ENCODE measurements around the gene ABHD17C.

Gene ABHD17C

GRCh38 chr15:80654299-80654698 lies 40.8 kb upstream of the ABHD17C start:
- H2AFZ ChIP-seq (ENCODE audit: low read length), result no peak overlapping the region
- no peaks in the 10 kb centered on the region for H3K79me2 ChIP-seq (ENCODE audit: insufficient read depth, low read length)
- no peak for TF ChIP-seq EZH2phosphoT487 (IDR thresholded peaks at IDR 0.05; ENCODE audit: borderline replicate concordance)
- TF ChIP-seq CTCF (conservative IDR thresholded peaks at IDR 0.05; ENCODE audit: low read length), result no peak
- no peaks in the 10 kb centered on the region for H3K27me3 ChIP-seq (ENCODE audit: insufficient read depth, low read length, poor library complexity, severe bottlenecking)
- no peak overlapping the region for H3K4me2 ChIP-seq (ENCODE audit: low read depth, low read length, poor library complexity, severe bottlenecking)
- no peak overlapping the region for H3K4me3 ChIP-seq (ENCODE audit: low read length, poor library complexity, severe bottlenecking)
- H3F3A ChIP-seq (ENCODE audit: low read depth), result no peaks in the 10 kb centered on the region
- no peaks in the 10 kb centered on the region for H3K9me2 ChIP-seq (replicated peaks; ENCODE audit: low read depth, low read length)
- H3K4me1 ChIP-seq (ENCODE audit: insufficient read depth, low read length, poor library complexity, severe bottlenecking), result no peaks in the 10 kb centered on the region
- H3K36me3 ChIP-seq (ENCODE audit: insufficient read depth, low read length), result no peaks in the 10 kb centered on the region
- peaks cover 3% of the 10 kb centered on the region; the same call in 1 of the 2 replicates for H3K9me3 ChIP-seq (ENCODE audit: insufficient read depth, low read depth, low read length)
- no peak overlapping the region for H3K9ac ChIP-seq (ENCODE audit: low read depth, low read length, poor library complexity, severe bottlenecking)
- no peaks in the 10 kb centered on the region for H4K20me1 ChIP-seq (ENCODE audit: insufficient read depth, low read length, poor library complexity, severe bottlenecking)

GRCh38 chr15:80659375-80659774 lies 35.7 kb upstream of the ABHD17C start:
- H3K4me2 ChIP-seq (ENCODE audit: low read depth, low read length, poor library complexity, severe bottlenecking), result no peak overlapping the region
- no peaks in the 10 kb centered on the region for H3K27me3 ChIP-seq (ENCODE audit: insufficient read depth, low read length, poor library complexity, severe bottlenecking)
- H3K79me2 ChIP-seq (ENCODE audit: insufficient read depth, low read length), result no peaks in the 10 kb centered on the region
- H3K4me3 ChIP-seq (ENCODE audit: low read length, poor library complexity, severe bottlenecking), result no peak overlapping the region
- TF ChIP-seq EZH2phosphoT487 (IDR thresholded peaks at IDR 0.05; ENCODE audit: borderline replicate concordance) (no peak), CTCF (conservative IDR thresholded peaks at IDR 0.05; ENCODE audit: low read length) (no peak)
- no peaks in the 10 kb centered on the region for H4K20me1 ChIP-seq (ENCODE audit: insufficient read depth, low read length, poor library complexity, severe bottlenecking)
- no peaks in the 10 kb centered on the region for H3K9me2 ChIP-seq (replicated peaks; ENCODE audit: low read depth, low read length)
- no peaks in the 10 kb centered on the region for H3K9me3 ChIP-seq (ENCODE audit: insufficient read depth, low read depth, low read length)
- no peak overlapping the region for H2AFZ ChIP-seq (ENCODE audit: low read length)
- no peaks in the 10 kb centered on the region for H3K36me3 ChIP-seq (ENCODE audit: insufficient read depth, low read length)
- H3K9ac ChIP-seq (ENCODE audit: low read depth, low read length, poor library complexity, severe bottlenecking), result no peak overlapping the region
- no peaks in the 10 kb centered on the region for H3K4me1 ChIP-seq (ENCODE audit: insufficient read depth, low read length, poor library complexity, severe bottlenecking)
- no peaks in the 10 kb centered on the region for H3F3A ChIP-seq (ENCODE audit: low read depth)

GRCh38 chr15:80660119-80660518 lies 35.0 kb upstream of the ABHD17C start:
- no peaks in the 10 kb centered on the region for H3F3A ChIP-seq (ENCODE audit: low read depth)
- H4K20me1 ChIP-seq (ENCODE audit: insufficient read depth, low read length, poor library complexity, severe bottlenecking), result no peaks in the 10 kb centered on the region
- H3K79me2 ChIP-seq (ENCODE audit: insufficient read depth, low read length), result no peaks in the 10 kb centered on the region
- H3K36me3 ChIP-seq (ENCODE audit: insufficient read depth, low read length), result no peaks in the 10 kb centered on the region
- H3K9me2 ChIP-seq (replicated peaks; ENCODE audit: low read depth, low read length), result no peaks in the 10 kb centered on the region
- no peak overlapping the region for H3K4me2 ChIP-seq (ENCODE audit: low read depth, low read length, poor library complexity, severe bottlenecking)
- H3K9ac ChIP-seq (ENCODE audit: low read depth, low read length, poor library complexity, severe bottlenecking), result no peak overlapping the region
- no peak overlapping the region for H3K4me3 ChIP-seq (ENCODE audit: low read length, poor library complexity, severe bottlenecking)
- no peak for TF ChIP-seq EZH2phosphoT487 (IDR thresholded peaks at IDR 0.05; ENCODE audit: borderline replicate concordance)
- TF ChIP-seq CTCF (conservative IDR thresholded peaks at IDR 0.05; ENCODE audit: low read length), result no peak
- H3K9me3 ChIP-seq (ENCODE audit: insufficient read depth, low read depth, low read length), result no peaks in the 10 kb centered on the region
- H3K4me1 ChIP-seq (ENCODE audit: insufficient read depth, low read length, poor library complexity, severe bottlenecking), result no peaks in the 10 kb centered on the region
- H2AFZ ChIP-seq (ENCODE audit: low read length), result no peak overlapping the region
- no peaks in the 10 kb centered on the region for H3K27me3 ChIP-seq (ENCODE audit: insufficient read depth, low read length, poor library complexity, severe bottlenecking)
